NCI-H2196 treated with DMSO at 0.1 percent for 48 hours (cell line): ENCODE results near the gene MEI1.

Source experiments
- DNase-seq: peaks from one replicate; lab custom pipeline; 2025; ENCODE audit not compliant: unreplicated experiment; lab: John Stamatoyannopoulos, UW

MEI1 gene

GRCh38 chr22:41742918-41743317, 43.6 kb downstream of the MEI1 start:
- DNase-seq = no peak

GRCh38 chr22:41745968-41746367, 46.7 kb downstream of the MEI1 start:
- DNase-seq = no peak

GRCh38 chr22:41746567-41747400, 47.5 kb downstream of the MEI1 start:
- peak; percentile 75 for DNase-seq

GRCh38 chr22:41752011-41752970, 53.0 kb downstream of the MEI1 start:
- no peak for DNase-seq

DNA sequence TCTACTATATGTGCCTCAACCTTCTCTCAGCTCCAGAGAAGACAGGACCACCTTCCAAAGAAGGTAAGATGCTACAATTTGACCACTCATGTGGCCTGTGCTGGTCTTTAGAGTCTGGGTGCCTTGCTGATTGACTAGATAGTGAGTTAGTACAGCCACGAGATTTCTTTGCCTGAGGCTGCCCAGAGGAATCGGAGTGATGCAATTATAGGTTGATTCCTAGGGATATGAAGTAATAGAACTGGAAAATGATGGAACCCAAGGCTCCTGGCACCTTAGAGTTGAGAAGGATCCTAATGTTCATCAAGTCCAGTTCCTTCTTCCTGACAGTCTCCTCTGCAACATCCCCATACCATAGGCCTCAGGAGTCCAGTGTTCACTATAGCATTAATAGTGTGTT, 54.7 kb downstream of the MEI1 start:
- DNase-seq = no peak

DNA sequence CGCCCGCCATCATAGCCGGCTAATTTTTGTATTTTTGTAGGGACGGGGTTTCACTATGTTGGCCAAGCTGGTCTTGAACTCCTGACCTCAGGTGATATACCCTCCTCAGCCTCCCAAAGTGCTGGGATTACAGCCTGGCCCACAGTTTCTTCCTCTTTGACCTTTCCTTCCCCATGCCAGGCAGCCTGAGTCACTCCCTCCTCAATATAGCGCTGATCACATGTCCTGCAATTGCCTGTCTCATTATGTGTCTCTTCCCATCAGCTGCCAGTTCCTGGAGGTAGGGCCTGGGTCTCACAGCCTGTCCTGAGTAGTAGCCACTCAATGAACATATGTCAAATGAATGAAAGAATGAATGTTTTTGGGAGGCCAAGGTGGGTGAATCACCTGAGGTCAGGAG, 58.2 kb downstream of the MEI1 start:
- DNase-seq = no peak

DNA sequence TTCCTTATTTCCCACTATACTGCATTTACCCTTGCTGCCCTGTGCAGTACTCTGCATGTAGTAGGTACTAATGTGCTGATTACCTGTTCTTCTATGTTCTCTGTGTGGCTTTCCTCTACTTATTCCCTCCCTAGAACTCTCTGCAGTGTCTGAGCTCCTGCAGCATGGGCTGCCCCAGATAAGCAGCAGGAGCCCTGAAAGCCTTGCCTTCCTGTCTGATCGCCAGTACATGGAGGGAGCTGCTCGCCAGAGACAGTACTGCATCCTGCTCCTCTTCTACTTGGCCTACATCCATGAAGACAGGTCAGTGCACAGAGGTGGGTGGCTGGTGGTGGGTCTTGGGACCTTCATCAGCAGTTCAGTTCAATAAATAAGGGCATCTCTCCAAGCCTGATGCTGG, 58.9 kb downstream of the MEI1 start:
- DNase-seq = no peak

GRCh38 chr22:41762980-41763779, 63.9 kb downstream of the MEI1 start:
- no peak for DNase-seq

GRCh38 chr22:41766476-41766875, 67.2 kb downstream of the MEI1 start:
- no peak for DNase-seq

DNA sequence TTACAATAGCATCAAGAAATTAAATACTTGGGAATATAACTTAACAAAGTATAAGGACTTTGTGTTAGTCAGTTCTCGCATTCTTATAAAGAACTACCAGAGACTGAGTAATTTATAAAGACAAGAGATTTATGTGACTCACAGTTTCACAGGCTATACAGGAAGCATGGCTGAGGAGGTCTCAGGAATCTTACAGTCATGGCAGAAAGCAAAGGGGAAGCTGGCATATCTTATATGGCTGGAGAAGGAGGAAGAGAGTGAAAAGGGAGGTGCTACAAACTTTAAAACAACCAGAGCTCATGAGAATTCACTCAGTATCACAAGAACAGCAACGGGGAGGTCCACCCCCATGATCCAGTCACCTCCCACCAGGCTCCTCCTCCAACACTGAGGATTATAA, 69.1 kb downstream of the MEI1 start:
- DNase-seq = no peak

DNA sequence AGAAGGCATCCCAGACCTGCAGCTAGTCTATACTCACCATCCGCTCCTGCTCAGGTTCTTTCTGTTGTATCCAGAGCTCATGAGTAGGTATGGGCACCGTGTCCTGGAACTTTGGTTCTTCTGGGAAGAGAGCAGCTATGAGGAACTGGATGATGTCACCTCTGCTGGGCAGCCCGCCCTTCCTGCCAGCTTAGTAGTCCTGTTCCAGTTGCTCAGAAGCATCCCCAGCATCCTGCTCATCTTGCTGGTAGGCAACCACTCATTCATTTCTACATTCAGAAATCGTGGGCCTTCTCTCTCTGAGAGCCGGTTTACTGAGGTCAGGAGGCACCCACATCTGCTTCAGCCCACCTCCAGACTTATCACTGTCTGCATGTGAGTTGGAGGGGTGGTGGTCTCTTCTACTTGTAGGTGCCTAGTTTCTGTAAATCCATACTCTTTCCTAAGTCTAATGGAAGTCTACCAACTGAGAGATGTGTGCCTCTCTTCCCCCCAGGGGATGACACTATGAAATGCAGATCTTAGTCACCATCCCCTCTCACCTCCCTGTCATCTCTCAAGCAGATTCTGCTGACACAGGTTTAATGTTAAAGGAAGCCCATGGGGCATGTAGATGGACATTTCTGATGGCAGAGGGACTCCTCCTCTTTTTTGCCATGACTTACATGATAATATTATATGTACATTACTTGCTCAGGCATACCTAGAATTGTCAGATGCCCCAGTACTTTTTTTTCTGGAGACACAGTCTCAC, 71.6 kb downstream of the MEI1 start:
- no peak for DNase-seq

- no peak for DNase-seq
Measured at GRCh38 chr22:41772198-41772597, 72.9 kb downstream of the MEI1 start.

DNA sequence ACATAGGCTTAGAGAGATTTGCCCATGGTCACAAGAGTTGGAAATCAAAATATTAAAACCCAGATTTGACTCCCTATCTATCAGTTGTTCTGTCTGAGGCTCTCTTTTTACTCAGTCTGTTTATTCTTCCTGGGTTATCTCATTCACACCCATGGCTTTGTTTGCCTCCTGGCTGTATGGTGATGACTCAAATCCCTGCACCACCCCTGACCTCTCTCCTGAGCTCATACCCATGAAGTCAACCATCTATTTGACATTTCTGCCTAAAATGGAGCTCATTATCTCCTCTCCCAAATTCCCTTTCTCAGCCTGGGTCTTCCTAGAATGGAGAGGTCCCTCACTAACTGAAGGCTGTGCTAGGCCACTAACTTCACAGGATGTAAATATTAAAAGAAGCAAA, 73.3 kb downstream of the MEI1 start:
- no peak for DNase-seq

- DNase-seq = no peak
Measured at GRCh38 chr22:41775338-41775737, 76.0 kb downstream of the MEI1 start.

DNA sequence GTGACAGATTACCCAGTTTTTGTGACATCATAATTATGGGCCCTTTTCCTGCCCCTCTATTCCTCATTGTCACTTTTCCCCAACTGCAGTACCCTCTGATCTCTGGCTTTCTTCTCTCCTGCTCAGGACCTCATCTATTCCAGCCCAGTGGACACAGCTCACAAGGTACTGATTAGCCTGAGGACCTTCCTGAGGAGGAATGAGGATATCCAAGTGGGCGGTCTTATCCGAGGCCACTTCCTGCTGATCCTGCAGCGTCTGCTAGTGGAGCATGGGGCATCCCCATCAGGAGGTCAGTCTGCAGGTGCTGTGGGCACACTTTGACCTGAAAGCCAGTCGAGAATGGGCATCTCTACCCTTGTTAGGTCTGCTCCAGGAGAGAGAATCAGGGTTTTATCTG, 76.7 kb downstream of the MEI1 start:
- DNase-seq = no peak

GRCh38 chr22:41776381-41776780, 77.1 kb downstream of the MEI1 start:
- no peak for DNase-seq

DNA sequence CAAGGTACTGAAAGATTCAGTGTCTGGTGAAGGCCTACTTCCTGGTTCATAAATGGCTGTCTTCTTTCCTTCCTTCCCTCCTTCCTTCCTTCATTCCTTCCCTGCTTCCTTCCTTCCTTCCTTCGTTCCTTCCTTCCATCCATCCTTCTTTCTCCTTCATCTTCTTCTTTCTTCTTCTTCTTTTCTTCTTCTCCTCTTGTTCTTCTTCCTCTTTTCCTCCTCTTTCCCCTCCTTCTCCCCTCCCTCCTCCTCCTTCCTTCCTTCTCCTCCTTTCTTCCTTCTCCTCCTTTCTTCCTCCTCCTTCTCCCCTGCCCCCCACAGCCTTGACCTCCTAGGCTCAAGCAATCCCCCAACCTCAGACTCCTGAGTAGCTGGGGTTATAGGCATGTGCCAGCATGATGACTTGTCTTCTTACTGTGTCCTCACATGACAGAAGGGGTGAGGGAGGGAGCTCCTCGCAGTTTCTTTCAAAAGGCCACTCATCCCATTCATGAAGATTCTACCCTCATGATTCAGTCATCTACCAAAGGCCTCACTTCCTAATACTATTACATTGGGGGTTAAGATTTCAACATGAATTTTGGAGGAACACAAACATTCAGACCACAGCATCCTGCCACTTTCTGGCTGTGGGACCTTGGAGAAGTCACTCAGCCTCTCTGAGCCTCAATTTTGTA, 78.6 kb downstream of the MEI1 start:
- no peak for DNase-seq

- no peak for DNase-seq
Measured at GRCh38 chr22:41779929-41780505, 80.7 kb downstream of the MEI1 start.

- DNase-seq = no peak
Measured at GRCh38 chr22:41780746-41781505, 81.6 kb downstream of the MEI1 start.
